Fibroblast of villous mesenchyme (primary cell): Measurements from ENCODE around the gene PIEZO2. TPM values are rescaled to one million over a fixed set of nuclear protein-coding genes. Genes with fewer than 3 reads are reported as not detected.

Experiments
- DNase-seq: peaks from one replicate; pipeline ENCODE4 v3.0.0-alpha.2; 2010; ENCODE audit warnings: low read depth
- H3K4me3 ChIP-seq: 2 replicates; pipeline ENCODE4 v1.5.1; 2011; ENCODE audit warnings: low read depth, mild to moderate bottlenecking, low read length
- total RNA-seq: library from RNA; depleted of rRNA; stranded (reverse); fragments of >200 nt; gene quantifications from 2 replicates; pipeline ENCODE4 v1.2.3, GENCODE V29; 2012
- TF ChIP-seq, protein P1 (sequence below): IDR thresholded peaks from 2 replicates; pipeline ENCODE4 v1.5.1; 2012; ENCODE audit warnings: low read depth, mild to moderate bottlenecking, low read length; ENCODE audit not compliant: insufficient read depth

PIEZO2 gene
- total RNA-seq, 1 donor: 1.7 TPM

DNA sequence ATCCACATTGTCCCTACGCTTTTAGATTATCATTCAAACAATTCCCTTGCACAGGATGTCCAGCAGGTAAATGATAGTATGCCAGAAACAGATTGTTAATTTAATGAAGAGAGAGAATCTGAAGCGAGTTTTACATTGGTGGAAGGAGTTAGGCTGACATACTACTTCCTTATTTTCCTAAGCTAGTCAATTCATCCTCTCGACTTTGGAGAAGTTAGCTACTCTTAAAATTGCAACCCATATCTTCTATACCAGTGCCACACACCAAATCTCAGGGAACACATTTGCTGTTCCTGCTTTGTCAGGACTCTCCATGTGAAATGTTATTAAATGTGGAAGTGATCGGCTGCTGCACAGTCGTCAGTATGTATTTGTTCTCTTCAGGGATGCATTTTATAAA lies 374.3 kb downstream of the PIEZO2 start:
- TF ChIP-seq, protein P1, sequence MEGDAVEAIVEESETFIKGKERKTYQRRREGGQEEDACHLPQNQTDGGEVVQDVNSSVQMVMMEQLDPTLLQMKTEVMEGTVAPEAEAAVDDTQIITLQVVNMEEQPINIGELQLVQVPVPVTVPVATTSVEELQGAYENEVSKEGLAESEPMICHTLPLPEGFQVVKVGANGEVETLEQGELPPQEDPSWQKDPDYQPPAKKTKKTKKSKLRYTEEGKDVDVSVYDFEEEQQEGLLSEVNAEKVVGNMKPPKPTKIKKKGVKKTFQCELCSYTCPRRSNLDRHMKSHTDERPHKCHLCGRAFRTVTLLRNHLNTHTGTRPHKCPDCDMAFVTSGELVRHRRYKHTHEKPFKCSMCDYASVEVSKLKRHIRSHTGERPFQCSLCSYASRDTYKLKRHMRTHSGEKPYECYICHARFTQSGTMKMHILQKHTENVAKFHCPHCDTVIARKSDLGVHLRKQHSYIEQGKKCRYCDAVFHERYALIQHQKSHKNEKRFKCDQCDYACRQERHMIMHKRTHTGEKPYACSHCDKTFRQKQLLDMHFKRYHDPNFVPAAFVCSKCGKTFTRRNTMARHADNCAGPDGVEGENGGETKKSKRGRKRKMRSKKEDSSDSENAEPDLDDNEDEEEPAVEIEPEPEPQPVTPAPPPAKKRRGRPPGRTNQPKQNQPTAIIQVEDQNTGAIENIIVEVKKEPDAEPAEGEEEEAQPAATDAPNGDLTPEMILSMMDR: no peak
- DNase-seq: no peak
- no peak overlapping the region for H3K4me3 ChIP-seq

DNA sequence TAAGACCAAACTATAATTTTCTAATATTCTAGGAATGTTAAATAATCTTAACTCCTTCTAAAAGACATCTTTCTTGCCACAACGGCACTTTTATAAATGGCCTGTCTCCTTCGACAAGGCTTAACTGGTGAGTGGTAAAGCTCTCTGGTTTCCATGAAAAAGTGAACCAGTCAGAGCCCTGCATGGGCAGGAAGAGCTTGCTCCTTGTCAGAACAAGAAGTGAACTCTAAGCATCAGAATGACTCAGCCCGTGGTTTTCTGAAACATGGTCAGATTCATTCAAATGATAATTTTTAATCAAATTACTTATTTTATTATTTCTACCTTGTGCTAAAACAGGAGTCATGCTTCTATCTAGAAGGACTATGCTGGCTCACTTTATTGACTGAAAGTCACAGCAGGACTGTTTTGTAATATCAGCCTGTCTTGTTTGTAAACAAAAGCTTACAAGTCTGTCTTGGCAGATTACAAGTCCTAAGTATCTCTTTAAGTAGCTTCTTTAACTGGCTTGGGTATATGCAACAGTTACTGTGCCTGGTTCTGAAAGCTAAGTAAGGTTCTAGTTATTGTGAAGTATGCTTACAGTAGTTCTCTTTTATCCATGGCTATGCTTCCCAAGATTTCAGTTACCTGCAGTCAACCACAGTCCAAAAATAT lies 378.2 kb downstream of the PIEZO2 start:
- TF ChIP-seq, protein P1: no peak
- peak; percentile 45 for DNase-seq
- no peak overlapping the region for H3K4me3 ChIP-seq

DNA sequence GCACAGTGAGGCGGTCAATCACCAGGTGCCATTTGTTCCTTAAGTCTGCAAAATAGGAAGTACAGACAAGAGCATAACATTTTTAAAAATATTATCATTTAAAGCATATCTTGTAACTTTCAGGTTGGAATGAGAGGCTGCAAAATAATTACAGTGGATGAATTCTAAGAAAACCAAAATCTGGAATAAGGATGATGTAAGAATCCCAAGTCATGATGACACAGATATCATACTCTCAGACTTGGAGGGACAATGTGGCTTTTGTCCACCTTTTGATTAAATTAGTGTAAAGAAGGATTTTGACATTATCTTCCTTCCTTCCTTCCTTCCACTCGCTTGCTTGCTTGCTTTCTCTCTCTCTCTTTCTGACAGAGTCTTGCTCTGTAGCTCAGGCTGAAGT lies 379.1 kb downstream of the PIEZO2 start:
- TF ChIP-seq, protein P1: no peak
- H3K4me3 ChIP-seq: no peak overlapping the region
- DNase-seq: no peak

DNA sequence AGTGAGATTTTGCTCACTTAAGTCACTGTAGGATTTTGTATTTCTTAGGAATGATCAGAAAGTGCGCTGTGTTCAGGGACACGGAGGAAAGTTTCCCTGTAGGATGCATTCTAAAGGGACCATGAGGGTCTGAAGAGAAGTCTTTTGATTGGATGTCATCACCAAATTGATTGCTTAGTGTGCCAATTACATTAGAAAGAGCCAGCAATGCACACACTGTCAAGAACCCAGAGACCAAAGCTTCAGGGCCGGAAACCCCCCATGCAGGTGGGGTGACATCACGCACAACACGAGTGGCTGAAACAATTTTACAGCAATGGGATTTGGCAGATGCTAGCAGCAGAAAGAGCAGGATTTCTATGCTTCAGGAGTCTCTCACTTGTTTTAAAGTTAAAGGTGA lies 381.1 kb downstream of the PIEZO2 start:
- TF ChIP-seq, protein P1: no peak
- DNase-seq: no peak
- H3K4me3 ChIP-seq: no peak overlapping the region

DNA sequence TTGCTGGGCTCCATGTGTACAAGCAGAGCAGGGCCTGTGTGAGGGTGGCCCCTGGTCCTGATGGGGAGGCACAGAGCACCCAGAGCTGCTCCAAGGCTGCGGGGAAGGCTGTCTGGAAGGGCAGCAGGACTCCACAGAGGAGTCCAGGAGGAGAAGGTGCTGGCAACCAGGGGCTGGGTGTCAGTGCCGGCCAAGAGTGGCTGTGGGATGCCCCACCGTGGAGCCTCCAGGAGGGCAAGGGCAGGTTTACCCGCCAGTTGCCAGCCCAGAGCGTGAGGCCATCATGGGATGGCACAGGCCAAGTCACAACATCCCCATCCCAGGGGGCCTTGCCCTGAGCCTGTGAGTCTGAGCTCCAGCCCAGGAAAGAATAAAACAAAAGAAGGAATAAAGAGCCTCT lies 381.7 kb downstream of the PIEZO2 start:
- no peak overlapping the region for H3K4me3 ChIP-seq
- DNase-seq: no peak
- TF ChIP-seq, protein P1: no peak

DNA sequence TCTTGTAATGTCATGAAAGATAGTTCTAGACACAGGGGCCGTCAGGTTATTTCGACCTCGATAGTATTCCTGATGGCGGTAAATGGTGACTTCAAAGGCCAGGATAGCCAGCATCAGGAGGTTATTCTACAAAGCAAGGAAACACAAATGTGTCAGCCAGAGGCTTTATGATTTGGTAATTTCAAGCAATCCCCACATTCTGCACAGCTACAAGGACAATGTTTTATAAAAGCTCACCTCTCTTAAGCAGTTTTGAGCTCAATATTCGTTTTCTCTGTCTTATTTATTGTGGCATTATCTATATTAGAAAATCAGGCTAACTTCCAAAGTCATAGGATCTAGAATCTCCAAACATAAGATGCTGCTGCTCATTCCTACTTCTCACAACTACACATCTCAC lies 388.4 kb downstream of the PIEZO2 start:
- TF ChIP-seq, protein P1: no peak
- no peak for DNase-seq

DNA sequence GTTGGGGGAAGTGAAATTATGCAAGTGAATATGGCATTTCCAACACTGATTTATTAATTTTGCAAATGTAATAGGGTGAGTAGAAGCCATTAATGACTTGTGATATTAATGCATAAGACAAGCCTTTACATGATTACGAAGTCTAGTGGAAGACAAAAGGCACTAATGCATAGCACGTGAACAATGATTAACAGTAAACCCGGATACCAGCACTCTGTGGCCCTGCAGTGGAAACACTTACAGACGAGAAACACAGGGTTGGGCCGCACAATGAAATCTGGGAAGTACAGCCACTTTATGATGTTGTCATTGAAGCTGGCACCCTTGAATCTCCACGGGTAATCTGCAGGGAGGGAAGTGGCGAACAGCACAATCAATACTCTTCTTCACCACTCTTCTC lies 390.1 kb downstream of the PIEZO2 start:
- TF ChIP-seq, protein P1: no peak
- no peak for DNase-seq
- H3K4me3 ChIP-seq: no peak overlapping the region

More for the DNA sequence above, 388.4 kb downstream of the PIEZO2 start:
- H3K4me3 ChIP-seq: no peak overlapping the region
